GM12875 (cell line): ENCODE measurements around the gene CTSG.

Experiments
- H3K4me3 ChIP-seq: one replicate; pipeline ENCODE4 v1.5.1; 2011; ENCODE audit warnings: low read depth, low read length, control low read depth
- TF ChIP-seq, protein P1 (sequence below): IDR thresholded peaks from 2 replicates; pipeline ENCODE4 v1.5.1; 2011; ENCODE audit warnings: low read depth, mild to moderate bottlenecking, control low read depth, inconsistent platforms, low read length, moderate library complexity, borderline replicate concordance; ENCODE audit not compliant: insufficient read depth

Gene CTSG, protein sequence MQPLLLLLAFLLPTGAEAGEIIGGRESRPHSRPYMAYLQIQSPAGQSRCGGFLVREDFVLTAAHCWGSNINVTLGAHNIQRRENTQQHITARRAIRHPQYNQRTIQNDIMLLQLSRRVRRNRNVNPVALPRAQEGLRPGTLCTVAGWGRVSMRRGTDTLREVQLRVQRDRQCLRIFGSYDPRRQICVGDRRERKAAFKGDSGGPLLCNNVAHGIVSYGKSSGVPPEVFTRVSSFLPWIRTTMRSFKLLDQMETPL

DNA sequence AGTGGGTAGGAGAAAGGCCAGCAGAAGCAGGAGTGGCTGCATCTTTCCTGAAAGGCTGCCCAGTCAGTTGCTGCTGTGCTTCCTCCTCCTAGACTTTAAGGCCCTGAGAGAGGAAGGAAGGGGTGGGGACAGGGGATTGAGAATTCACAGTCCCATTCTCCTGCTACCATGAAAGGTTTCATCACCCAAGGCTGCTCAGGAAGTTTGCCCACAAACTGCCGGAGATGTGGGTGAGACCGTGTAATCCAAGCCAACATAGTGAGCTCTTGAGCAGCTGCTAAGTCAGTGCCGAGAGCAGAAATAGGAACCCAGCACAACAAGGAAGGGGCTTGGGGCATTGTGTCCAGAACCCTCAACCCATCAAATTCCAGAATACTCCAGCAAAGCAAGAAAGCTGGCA is at the start of gene CTSG:
Gene CTSG (minus strand): TSS at position 69 of the 400 bp plus-strand sequence. CDS start 27 bp downstream, at position 42.
- TF ChIP-seq, protein P1, sequence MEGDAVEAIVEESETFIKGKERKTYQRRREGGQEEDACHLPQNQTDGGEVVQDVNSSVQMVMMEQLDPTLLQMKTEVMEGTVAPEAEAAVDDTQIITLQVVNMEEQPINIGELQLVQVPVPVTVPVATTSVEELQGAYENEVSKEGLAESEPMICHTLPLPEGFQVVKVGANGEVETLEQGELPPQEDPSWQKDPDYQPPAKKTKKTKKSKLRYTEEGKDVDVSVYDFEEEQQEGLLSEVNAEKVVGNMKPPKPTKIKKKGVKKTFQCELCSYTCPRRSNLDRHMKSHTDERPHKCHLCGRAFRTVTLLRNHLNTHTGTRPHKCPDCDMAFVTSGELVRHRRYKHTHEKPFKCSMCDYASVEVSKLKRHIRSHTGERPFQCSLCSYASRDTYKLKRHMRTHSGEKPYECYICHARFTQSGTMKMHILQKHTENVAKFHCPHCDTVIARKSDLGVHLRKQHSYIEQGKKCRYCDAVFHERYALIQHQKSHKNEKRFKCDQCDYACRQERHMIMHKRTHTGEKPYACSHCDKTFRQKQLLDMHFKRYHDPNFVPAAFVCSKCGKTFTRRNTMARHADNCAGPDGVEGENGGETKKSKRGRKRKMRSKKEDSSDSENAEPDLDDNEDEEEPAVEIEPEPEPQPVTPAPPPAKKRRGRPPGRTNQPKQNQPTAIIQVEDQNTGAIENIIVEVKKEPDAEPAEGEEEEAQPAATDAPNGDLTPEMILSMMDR, result no peak
- no peak within 1 kb of the TSS for H3K4me3 ChIP-seq

DNA sequence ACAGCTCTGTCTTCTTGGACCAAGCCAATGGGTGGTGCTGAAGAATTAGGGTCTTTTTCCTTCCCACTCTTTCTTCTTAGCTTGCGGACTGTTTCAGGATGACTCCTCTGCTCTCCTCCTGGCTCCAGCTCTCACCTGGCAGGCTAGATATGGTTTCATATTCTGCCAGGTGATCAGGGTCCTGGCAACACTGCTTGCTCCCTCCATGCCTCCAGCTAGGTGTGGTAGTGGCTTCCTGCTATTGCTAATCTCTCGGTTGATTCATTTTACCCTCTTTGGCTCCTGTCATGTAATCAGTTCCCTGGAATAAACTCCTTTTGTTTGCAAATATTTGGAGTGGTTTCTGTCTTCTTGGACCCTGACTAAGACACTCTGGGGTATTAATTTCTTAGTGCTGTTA is 37.7 kb upstream of the CTSG start:
- TF ChIP-seq, protein P1, result no peak
- no peak overlapping the region for H3K4me3 ChIP-seq

DNA sequence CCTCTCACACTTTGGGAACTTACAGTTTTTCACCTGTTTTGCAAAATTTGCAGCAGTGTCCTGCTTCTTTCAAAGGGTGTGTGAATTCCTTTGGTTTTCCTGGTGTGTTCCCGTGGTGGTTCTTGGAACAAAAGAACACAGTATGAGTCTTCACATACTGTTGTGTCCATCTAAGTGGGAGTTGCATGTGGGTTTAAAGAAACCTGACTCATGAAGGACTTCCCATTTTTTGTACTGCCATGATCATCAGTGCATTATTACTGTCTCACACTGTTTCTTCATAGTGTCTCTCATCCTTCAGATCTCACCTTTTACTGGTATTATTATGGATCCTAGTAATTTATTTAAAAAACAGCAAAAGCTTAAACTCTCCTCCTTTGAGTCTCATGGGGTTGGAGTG is 37.2 kb upstream of the CTSG start:
- TF ChIP-seq, protein P1, result no peak
- H3K4me3 ChIP-seq, result no peak overlapping the region

DNA sequence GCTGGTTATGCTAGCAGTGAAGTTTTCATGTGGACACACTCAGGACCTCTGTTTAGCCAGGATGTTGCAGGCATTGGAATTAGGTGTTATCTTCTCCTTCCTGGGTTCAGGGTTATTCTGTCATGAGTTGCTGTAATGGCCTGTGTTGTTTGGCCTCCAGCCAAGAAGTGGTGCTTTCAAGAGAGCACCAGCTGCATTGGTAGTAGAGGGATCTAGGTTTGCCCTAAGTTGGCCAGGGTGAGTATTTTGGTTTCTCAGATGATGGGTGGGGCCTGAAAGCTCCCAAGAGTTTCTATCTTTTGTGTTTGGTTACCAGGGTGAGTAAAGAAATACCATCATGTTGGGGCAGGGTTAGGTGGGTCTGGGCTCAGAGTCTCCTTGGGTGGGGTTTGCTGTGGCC is 36.1 kb upstream of the CTSG start:
- TF ChIP-seq, protein P1, result no peak
- no peak overlapping the region for H3K4me3 ChIP-seq

DNA sequence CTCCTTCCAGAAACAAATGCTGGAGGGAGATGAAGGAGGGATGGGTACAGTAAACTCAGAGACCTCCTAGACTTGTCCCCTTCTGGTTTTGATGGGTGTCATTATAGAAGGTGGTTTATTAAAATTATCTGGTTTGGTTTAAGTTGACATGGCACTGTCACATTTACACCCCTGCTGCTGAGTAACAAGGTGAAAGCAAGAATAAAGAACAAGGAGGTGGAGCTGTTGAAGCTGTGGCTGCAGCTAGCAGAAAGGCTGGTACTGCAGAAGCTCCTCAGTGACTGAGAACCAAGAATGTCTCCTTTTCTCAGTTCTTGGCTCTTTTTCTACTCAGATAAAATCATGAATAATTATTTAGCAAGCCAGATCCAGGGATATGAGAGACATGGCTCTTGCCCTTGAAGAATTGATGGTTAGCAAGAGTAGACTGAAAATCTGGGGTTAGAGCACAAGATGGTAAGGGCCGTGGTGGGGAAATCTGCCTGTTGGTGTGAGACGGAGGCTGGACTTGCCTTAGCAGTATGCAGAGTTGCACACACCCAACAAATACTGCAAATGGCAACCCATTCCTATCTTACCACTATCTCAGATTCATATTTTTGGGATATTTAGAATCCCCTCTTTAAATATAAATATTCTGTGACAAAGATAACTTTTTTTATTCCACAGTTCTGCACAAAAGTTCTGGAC is 33.8 kb upstream of the CTSG start, which contains the start of gene GZMH:
Gene GZMH (minus strand): TSS at position 31 of the 690 bp plus-strand sequence. CDS start 72 bp downstream, outside the sequence.
- no peak within 1 kb of the TSS for H3K4me3 ChIP-seq
- TF ChIP-seq, protein P1, result no peak

DNA sequence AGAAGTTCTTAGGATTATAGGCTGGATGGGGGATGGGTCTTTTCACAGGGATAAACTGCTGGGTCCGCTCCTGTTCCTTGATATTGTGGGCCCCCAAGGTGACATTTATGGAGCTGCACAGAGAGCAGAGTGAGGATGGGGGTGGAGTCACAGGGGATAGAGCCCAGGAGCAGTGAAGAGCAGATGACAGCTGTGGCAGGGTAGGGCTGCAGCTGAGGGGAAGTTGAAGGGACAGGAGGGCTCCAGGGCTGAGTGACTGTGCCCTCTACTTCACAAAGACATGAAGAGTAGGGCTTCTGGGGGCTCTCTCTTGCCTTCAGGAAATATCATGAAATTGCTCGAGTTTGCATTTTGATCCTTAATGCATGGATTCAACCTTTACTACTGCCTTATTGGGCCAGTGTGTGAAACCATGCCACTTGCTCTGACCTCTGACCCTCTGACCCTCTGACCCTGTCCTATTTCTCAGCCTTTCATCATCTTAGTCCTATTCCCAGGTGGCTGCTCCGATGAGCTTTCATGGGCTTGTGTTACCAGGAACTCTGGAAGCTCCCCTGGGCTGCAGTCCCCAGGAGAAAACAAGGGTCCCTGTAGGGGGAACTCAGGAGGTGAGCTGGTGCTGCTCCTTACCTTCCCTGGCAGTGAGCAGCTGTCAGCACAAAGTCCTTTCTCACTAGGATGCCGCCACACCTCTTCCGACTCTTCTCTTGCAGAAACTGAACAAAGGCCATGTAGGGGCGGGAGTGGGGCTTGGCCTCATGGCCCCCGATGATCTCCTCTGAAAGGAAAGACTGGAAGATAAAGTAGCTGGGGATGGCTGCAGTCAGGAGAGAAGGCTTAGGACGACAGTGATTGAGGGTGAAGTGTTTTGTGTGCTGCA is 31.8 kb upstream of the CTSG start:
- H3K4me3 ChIP-seq, result no peak overlapping the region
- TF ChIP-seq, protein P1, result no peak

DNA sequence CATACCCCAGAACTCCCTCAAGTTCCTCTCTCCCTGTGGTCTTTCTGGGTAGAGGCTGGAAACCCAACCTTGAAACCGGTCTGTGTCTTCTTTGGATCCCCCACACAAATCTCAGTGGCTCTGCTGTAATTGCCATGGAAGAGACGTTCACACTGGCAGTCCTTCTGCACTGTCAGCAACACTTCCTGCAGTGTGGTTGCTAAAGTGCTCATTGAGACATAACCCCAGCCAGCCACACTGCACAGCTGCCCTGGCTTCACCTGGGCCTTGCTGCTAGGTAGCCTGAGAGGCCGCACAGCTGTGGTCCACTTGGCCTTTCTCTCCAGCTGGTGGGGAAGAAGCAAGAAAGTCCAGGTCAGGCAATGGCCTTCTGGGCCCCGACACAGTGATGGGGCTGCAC is 31.0 kb upstream of the CTSG start:
- TF ChIP-seq, protein P1, result no peak
- no peak overlapping the region for H3K4me3 ChIP-seq
